GM12865 (cell line): Measurements from ENCODE around the gene KHNYN.
"Not testable (repeated sequence)": the region's sequence is repeated elsewhere in the genome, so short reads cannot be mapped to it uniquely, and the experiment has no call there.

Source experiments
- DNase-seq: peaks from one replicate; pipeline ENCODE4 v3.0.0; 2010; ENCODE audit warnings: low read depth
- H3K4me3 ChIP-seq: 2 replicates; pipeline ENCODE4 v1.5.1; 2011; ENCODE audit warnings: mild to moderate bottlenecking, low read depth, low read length, control low read depth
- CTCF ChIP-seq: IDR thresholded peaks from 2 replicates; pipeline ENCODE4 v1.5.1; 2011; ENCODE audit warnings: low read length, control low read depth, low read depth, inconsistent platforms; ENCODE audit not compliant: insufficient read depth; ENCODE audit errors: missing control alignments

KHNYN gene

GRCh38 chr14:24465368-24465767, 35.6 kb downstream of the KHNYN start:
- no peak for DNase-seq
- no peak for TF ChIP-seq CTCF
- no peak overlapping the region for H3K4me3 ChIP-seq

GRCh38 chr14:24465805-24466204, 36.1 kb downstream of the KHNYN start:
- no peak for DNase-seq
- no peak overlapping the region for H3K4me3 ChIP-seq
- no peak for TF ChIP-seq CTCF

GRCh38 chr14:24470450-24470849, 40.7 kb downstream of the KHNYN start:
- DNase-seq = not testable (repeated sequence)

GRCh38 chr14:24473211-24473610, 43.5 kb downstream of the KHNYN start:
- H3K4me3 ChIP-seq = no peak overlapping the region
- no peak for TF ChIP-seq CTCF
- DNase-seq = no peak

More at GRCh38 chr14:24470450-24470849, 40.7 kb downstream of the KHNYN start:
- H3K4me3 ChIP-seq = not testable (repeated sequence)

- no peak overlapping the region for H3K4me3 ChIP-seq
- DNase-seq = no peak
- no peak for TF ChIP-seq CTCF
Measured at GRCh38 chr14:24475261-24475660, 45.5 kb downstream of the KHNYN start.

- DNase-seq, H3K4me3 ChIP-seq: not testable (repeated sequence)
Measured at GRCh38 chr14:24479999-24480398, 50.2 kb downstream of the KHNYN start.

GRCh38 chr14:24481622-24482324, 52.0 kb downstream of the KHNYN start:
- peak overlapping the region; percentile 30 for H3K4me3 ChIP-seq
- peak; percentile 82 for DNase-seq
- TF ChIP-seq CTCF = peak; percentile 92

GRCh38 chr14:24482699-24483303, 53.0 kb downstream of the KHNYN start:
- not testable (repeated sequence) for H3K4me3 ChIP-seq, DNase-seq
